Colon (tissue), 2 donors: ENCODE results near the gene SMYD5.

Source experiments
- FAIRE-seq: peaks from 2 replicates; lab custom pipeline; 2012; peaks lifted over from hg19 to GRCh38; lab: Jason Lieb, UNC
- donor health status: control.
- donor health status: control.

The SMYD5 gene

DNA sequence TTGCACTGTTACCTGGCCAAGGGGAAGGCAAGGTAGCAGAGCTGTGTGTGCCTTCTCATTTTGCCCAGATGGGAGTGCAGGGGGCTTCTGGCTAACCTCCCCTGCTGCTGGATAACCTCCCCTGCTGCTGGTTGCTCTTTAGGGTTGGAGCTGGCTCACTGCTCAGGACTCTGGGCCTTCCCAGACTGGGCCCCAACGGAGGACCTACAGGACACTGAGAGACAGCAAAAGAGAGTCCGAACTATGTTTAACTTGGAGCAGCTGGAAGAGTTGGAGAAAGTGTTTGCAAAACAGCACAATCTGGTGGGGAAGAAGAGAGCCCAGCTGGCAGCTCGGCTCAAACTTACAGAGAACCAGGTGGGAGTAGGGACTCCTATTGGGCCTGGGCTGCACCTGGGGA is 5.8 kb upstream of the SMYD5 start:
- FAIRE-seq: no peak

DNA sequence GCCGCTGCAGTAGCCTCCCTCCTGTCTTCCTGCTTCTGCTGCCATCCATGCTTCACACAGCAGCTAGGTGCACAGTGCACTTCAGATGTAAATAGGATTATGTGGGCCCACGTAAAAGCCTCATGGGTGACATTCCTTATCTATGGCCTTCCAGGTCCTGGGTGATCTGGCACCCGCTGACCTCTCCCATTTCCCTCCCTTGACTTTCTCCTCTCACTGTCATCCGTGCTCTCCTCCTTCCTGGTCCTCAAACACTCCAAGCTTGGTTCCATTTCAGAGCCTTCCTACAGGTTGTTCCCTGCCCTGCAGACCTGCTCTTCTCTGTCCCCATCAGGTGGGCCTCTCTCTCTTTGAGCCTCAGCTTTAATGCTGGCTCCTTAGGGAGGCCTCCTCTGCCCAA is 4.0 kb upstream of the SMYD5 start:
- no peak for FAIRE-seq

DNA sequence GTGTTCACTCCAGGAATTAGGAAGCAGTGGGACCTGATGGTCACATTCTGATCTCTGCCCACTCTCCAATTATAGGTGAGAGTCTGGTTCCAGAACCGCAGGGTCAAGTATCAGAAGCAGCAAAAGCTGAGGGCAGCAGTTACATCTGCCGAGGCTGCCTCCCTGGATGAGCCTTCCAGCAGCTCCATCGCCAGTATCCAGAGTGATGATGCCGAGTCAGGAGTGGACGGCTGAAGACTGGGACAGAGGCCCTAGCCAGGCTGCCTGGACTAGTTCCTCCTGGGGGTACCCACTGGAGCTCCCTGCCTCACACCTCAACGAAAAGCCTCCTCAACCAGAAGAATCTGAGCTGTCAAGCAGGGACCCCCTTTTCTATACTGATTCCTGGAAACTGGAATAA is 3.3 kb upstream of the SMYD5 start:
- no peak for FAIRE-seq

DNA sequence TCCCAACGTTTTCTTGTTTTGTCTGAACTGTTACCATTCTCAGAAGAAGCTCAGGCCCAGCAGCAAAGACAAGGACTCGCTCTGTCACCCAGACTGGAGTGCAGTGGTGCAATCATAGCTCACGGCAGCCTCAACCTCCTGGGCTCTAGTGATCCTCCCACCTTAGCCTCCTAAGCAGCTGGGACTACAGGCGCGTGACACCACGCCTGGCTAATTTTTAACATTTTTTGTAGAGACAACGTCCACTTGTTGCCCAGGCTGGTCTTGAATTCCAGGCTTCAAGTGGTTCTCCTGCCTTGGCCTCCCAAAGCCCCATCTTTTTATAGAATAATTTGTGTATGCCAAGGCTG is 2.0 kb upstream of the SMYD5 start:
- no peak for FAIRE-seq

DNA sequence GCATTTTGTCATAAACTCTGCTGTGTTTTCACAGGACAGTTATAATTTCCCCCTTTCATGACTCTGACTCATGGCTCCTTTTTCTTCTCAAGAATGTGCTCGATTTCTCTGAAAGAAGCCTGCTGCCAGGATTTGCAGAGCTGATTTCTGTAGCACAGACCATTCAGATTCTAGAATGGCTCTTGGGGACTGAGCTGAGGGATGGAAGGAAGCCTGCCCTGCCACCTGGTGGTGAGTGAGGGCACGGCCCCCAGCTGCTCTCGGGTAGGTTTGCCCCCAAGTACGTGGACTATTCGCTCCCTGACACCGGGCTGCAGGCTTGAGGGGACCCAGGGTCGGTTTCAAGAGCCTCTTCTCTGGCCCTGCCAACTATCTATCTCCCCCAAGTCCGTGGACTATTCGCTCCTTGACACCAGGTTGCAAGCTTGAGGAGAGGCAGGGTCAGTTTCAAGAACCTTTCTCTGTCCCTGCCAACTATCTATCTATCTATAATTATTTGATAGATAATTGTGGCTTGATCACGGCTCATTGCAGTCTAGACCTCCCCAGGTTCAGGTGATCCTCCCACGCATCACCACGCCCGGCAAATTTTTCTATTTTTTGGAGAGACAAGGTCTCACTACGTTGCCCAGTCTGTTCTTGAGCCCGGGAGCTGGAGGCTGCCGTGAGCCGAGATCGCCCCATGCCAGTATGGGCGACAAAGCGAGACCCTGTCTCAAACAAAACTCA is 1.4 kb upstream of the SMYD5 start:
- FAIRE-seq: no peak

DNA sequence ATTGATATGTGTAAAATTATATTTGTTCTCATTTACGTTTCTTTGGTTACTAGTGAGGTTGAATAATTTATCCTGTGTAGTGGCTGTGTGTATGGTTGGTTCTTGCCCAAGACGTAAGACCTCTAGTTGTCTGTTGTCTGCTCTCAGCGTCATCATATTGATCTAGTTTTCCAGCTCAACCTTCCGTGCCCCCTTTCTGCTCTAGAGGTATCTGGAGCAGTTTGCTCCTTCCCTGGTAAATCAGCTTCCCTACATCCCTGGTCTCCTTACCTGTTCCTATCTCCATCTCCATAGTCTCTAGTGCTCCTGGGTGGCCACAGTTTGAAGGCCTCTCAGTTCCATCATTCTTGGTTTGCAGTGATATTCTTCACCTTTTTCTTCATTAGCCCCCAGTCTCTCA is 1.2 kb downstream of the SMYD5 start:
- no peak for FAIRE-seq

DNA sequence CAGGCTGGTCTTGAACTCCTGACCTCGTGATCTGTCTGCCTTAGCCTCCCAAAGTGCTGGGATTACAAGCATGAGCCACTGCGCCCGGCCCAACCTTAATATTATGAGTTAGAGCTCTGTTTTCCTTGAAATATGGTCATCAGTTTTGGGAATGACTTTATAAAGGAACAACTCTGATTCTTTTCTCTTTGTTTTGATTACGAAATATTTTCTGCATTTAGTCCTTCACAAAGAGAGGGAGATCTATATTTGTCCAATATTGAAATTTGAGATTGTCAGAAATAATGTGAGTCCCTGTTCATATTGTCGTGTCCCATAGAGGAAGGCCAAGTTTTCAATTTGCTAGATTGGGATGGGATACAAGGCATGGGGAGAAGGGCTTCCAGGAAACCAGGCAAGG is 3.1 kb downstream of the SMYD5 start:
- no peak for FAIRE-seq

DNA sequence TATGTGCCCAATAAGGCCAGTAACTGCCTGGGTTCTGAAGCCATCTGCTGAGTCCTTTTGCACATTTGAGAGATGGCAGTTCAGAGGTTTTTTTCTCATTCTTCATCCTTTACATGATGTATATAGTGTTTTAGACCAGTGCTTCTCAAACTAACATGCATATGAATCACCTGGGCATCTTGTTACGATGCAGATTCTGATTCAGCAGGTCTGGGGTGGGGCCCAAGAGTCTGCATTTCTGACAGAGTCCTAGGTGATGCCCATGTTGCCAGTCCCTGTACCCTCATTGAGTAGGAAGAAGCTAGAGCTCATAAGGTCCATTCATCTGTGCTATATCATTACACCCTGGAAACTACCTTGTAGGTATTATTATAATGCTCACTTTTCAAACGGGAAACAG is 3.8 kb downstream of the SMYD5 start:
- FAIRE-seq: no peak

DNA sequence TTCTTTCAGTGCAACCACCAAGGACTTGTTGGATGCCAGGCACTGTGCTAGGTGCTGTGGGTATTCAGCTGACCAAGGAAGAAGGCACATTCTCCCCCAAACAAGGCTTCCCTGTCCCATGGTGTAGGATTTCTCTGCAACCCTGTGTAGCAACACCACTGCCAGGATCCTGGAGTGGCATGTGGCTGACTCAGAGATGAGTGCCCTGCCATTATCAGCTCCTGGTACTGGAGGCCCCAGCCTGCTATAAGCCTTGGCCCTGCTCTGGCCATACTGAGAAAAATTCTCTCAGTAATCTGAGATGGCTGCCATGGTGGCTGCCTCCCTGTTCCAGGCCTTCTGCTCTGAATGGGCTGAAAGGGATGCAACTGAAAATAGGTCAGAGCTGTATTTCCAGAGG is 4.3 kb downstream of the SMYD5 start:
- FAIRE-seq: no peak

DNA sequence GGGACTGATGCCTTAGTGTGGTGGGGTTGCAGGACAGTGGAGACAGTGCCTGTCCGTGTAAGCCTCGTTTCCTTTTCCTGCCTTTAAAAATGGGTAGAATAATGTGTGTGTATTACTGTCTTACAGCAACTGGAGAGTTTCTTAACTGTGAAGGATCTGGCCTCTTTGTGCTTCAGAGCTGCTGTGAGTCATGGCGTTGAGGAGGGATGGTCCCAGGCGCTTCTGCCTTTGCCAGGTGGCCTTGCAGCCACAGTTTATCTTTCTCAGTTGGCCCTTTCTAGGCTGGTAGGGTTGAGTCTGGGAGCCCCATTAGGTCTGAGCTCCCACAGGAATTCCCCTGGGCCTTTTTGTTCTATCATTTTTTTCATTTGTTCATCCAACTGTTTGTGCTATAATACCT is 9.8 kb downstream of the SMYD5 start:
- FAIRE-seq: no peak

DNA sequence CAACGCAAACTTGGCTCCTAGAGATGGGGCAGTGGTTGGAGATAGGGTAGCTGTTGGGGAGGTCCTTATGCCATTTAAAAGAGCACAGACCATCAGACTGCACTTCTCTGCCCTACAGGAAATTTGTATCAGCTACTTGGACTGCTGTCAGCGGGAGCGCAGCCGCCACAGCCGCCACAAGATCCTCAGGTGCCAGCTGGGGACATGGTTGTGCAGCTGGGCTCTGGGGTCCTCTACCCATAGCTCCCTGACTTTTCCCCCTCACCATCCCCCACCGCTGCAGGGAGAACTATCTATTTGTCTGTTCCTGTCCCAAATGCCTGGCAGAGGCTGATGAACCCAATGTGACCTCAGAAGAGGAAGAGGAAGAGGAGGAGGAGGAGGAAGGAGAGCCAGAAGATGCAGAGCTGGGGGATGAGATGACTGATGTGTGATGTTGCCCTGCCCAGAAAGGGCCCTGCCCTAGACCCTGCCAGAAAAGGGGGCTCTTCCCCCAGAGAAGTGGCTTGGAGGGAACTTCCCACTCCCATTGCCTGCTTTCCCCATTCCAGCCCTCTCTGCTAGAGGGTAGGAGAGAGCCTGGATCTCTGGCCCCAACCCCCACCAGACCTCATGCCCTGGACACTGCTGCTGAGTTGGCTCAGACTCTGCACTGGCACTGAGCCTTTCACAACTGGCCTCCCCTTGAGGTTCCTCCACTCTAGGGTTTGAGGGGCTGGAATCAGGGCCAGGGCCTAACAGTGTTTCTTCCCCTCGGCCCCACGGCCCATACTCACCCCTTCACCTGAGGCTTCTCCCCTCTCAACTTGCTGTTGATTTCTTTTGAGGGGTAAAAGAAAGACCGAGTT is 11.7 kb downstream of the SMYD5 start:
- no peak for FAIRE-seq

DNA sequence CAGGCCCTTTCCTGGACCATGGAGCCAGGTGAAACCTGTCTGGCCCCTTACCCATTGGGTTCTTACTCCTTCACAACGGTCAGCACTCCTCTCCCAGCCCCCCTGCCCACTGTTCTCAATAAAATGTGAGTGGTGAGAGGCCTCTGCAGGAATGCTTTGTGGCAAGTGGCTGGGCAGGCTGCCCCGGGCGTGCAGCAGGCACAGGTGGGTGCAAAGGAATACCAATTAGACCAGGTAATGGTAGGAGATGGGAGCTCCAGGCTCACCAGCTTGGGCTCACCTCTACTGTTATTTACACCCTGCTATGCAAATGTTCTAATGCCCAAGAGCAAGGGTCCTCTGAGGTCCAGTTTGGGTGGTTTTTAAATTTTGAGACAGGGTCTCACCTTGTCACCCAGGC is 13.0 kb downstream of the SMYD5 start:
- no peak for FAIRE-seq

DNA sequence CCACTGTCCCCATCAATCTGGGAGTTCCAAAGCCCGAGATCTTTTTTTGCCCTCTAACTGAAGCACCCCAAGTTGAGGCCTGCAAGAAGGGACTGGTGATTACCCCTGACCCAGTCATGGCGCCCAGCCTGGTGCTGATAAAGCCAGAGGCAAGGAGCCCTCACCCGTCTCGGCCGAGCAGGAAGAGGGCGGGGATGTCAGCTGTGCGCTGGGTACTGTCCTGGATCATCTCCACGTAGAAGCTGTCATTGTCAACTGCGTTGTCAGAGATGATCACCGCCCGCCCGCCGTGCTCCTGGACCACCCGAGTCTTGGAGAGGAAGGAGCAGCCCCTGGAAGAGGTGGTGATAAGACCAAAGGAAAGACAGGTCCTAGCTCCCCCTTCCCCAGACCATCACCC is 14.6 kb downstream of the SMYD5 start:
- no peak for FAIRE-seq

DNA sequence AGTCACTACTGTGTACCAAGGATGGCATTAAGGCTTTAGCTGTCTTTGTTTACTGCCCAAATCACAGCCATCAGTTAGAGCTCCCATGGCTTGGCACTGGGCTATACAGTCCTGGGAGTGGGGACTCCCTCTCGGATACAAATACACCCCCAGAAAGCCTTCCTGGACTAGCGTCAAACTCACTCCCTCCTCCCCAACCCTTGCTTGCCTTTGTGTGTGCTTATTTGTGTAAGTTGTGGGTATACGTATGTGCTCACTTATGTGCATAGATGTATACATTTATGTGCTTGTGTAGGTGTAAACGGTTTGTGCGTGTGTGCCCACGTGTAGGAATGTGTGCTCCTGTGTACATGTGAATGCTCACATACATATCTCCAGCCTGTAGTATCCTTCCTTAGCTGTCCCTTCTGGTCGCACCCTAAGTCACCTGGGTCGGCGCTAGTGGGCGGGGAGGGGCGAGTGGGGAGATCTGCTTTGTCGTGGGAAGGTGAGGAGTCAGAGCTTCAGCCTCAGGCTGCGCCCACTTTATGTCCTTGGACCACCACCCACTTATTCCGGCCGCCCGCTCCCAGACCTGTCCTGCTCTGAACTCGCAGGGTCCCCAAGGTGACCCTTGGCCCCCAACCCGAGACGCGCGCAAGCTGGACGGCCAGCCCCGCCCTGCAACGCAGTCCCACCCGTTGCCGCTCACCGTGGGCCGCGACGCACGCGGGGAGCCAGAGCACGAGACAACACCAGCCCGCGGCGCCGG is 18.5 kb downstream of the SMYD5 start:
- FAIRE-seq: no peak

DNA sequence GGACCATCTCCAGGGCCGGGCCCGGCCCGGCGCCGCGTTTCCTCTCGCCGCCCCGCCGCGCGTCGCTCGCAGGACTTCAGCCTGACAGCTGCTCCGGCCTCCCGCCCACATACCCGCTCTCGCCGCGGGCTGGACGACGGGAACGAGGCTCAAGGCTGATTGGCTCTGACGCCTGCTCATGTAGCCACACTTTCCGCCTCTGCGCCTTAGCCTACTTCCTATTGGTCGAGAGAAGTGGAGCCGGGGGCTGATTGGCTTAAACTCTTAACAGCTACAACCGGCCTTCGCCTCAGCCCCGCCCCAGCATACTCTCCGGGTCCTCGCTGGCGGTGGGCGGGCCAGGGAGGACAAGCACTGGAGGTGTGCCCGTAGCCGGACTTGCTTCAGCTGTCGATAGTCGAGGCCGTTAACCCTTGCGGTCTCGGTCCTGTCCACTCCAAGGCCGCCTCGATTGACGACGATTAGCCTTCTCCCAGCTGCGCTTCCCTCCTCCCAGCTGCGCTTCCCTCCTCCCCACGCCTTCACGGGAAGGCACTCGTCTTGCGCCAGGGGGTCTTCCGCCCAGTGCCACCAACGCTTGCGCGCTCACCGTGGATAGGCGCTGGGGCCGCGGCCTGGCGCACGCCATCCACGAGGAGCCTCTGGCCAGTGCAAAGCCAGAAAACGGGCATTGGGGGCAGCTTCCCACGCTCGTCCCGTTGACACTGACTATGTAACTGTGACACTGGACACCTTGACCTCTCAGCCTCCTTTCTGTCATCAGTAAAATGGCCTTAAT is 19.3 kb downstream of the SMYD5 start, which contains the start of gene PRADC1:
Gene PRADC1 (minus strand): TSS at position 86 of the 778 bp plus-strand sequence. CDS start 79 bp downstream, at position 7.
- FAIRE-seq: no peak

DNA sequence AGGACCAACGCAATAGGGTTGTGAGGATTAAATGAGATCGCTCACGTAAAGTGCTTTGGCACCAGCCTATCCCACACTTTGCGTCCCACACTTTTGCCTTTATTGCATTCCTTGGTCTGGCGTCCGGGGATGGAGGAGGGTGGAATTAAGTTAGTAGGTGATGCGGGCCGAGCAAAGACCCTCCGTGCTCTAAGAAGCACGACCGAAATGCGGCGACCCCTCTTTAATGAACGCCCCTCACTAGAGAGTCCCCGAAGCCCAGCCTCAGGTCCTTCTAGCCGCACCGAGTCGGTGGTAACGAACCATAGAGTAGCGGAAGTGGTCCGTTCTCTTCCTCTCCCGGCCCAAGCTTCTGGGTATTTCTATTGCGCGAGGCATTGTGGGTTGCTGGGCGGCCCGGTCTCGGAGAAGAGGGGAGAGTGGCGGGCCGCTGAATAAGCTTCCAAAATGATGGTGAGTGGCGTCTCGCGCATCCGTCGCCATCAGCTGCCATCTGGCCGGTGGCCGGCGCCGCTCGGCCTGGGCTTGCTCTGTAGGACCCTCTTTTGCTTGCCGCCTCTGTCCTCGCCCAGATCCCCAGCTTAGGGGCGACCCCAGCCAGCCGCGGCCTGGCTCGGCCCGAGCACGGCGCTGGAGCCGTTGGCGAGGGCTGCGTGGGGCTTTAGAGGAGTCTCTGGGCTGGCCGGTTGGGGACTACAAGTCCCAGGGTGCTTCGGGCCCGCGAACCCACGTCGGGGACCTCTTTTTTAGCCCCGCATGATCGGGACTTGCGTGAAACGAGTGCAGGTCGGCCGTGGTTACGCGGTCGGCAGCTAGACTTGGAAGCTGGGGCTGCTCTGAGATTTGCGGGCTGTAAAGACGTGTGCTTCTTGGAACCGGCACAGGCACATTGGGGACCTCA is 20.1 kb downstream of the SMYD5 start, which contains the start of gene CCT7:
Gene CCT7 (plus strand): TSS at position 377 of the 901 bp plus-strand sequence. CDS start 71 bp downstream, at position 448.
- FAIRE-seq: no peak

DNA sequence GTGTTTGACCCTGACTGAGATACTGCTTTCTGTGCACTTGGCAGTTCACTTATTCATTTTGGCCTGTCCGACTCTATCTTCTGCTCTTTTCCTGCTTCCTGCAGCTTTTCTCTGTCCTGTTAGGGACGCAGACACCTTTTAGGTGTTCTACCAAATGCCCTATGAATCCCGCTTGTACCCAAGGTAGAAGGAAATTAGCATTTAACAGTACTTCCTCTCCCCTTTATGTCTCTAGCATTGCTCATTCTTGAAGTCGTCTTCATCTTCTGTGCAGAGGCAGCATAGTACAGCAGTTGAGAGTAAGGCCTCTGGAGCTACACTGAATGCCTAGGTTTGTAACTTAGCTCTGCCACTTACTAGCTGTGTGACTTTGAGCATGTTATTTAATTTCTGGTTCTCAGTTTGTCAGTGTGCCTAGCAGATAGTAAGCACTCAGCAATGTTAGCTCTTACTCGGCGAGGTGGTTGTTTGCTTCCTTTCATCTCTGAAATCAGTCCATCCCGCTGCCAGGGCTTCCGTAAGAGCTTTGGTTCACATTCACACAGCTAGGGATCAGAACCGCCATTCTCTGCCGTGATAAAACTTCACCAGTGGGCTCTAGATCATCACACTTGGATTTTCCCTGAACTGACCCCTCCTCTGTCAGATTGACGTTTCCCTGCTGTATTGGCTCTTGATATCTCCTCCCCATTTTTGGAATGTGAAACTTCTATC is 21.4 kb downstream of the SMYD5 start:
- FAIRE-seq: no peak

DNA sequence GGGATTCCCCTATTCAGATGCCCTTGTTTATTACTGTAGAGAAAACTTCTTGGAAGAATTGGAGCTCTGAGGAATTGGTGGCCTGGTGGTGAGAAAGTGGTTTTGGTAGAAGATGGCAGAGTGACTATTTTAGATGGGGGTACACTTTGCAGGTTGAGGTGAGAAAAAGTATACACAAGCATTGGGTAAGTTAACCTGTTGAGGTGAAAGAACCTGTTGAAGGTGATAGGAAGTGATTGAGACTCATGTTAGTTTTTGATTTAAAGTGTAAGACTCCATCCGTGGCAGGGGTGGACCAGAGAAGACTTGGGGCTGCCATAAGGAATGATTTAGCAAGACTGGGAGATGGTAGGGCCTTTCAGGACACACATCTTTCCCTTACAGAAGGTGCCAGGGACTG is 23.1 kb downstream of the SMYD5 start:
- no peak for FAIRE-seq

DNA sequence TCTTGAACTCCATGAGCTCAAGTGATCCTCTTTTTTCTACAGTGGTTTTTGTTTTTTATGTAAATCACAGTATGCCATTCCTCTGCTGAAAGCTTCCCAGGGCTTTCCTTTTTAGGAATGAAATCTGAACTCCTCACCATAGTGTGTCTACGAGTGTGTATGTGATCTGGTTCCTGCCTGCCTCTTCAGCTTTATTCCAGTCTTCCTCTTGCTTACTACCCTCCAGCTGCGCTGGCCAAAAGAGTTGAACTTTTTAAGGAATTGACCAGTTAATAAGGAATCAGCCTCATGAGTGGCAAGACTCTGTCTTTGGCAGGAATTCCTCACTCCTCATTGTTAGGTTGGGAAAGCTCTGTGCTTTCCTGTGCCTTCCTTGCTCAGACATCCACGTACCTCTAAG is 24.1 kb downstream of the SMYD5 start:
- FAIRE-seq: no peak

DNA sequence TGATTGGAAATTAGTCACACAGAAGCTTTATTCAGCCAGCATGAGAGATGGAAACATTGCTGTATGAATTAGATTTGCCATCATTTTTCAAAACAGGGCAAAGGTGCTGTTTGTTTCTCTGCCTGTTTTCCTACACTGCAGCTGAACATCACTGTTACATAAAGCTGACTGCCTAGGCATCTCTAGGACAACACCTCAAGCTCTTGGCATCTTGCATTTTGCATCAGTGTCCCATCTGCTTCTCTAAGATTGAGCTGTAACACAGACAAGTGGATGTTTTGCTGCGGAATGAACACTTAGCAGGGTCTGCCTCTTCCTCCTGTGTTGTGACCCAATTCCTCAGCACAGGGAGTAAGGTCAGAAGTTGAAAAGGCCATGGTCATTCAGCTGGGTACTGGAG is 24.9 kb downstream of the SMYD5 start:
- no peak for FAIRE-seq
